Kidney epithelial cell (primary cell): Measurements from ENCODE around the gene C1QTNF2. TPM values are rescaled to one million over a fixed set of nuclear protein-coding genes. Genes with fewer than 3 reads are reported as not detected.

Experiments
- DNase-seq: peaks from one replicate; pipeline ENCODE4 v3.0.0-alpha.2; 2010; ENCODE audit warnings: low read depth
- H3K27me3 ChIP-seq: 2 replicates; pipeline ENCODE4 v1.6.0; 2011; ENCODE audit warnings: low read length; ENCODE audit not compliant: control insufficient read depth, insufficient read depth
- H3K36me3 ChIP-seq: 2 replicates; pipeline ENCODE4 v1.5.1; 2011; ENCODE audit warnings: low read length; ENCODE audit not compliant: control insufficient read depth, insufficient read depth
- H3K4me3 ChIP-seq: 2 replicates; pipeline ENCODE4 v1.5.1; 2011; ENCODE audit warnings: low read depth, mild to moderate bottlenecking, control low read depth, low read length
- CTCF ChIP-seq: IDR thresholded peaks from 2 replicates; pipeline ENCODE4 v1.5.1; 2011; ENCODE audit warnings: mild to moderate bottlenecking, moderate library complexity, low read length, control low read depth, inconsistent platforms; ENCODE audit not compliant: insufficient read depth, poor library complexity, severe bottlenecking
- total RNA-seq: library from RNA; depleted of rRNA; stranded (reverse); fragments of >200 nt; gene quantifications from 2 replicates; pipeline ENCODE4 v1.2.3, GENCODE V29; 2015

C1QTNF2 gene
- total RNA-seq, 1 donor from 2014 or later, result not detected

GRCh38 chr5:160384681-160385080, 14.3 kb upstream of the C1QTNF2 start:
- Histone ChIP-seq H3K27me3 (no peaks in the 10 kb centered on the region), H3K4me3 (no peak overlapping the region), H3K36me3 (no peaks in the 10 kb centered on the region)
- DNase-seq, result no peak
- no peak for TF ChIP-seq CTCF

- Histone ChIP-seq H3K36me3 (no peaks in the 10 kb centered on the region), H3K4me3 (no peak overlapping the region), H3K27me3 (no peaks in the 10 kb centered on the region)
- DNase-seq, result no peak
- TF ChIP-seq CTCF, result no peak
Observed at GRCh38 chr5:160382346-160382745, 11.9 kb upstream of the C1QTNF2 start.

- Histone ChIP-seq H3K36me3 (no peaks in the 10 kb centered on the region), H3K4me3 (no peak overlapping the region), H3K27me3 (no peaks in the 10 kb centered on the region)
- TF ChIP-seq CTCF, result no peak
- no peak for DNase-seq
Observed at GRCh38 chr5:160380041-160380440, 9.6 kb upstream of the C1QTNF2 start.

GRCh38 chr5:160379511-160379910, 9.1 kb upstream of the C1QTNF2 start:
- Histone ChIP-seq H3K4me3 (no peak overlapping the region), H3K27me3 (no peaks in the 10 kb centered on the region), H3K36me3 (no peaks in the 10 kb centered on the region)
- TF ChIP-seq CTCF, result no peak
- DNase-seq, result no peak

GRCh38 chr5:160378330-160378729, 7.9 kb upstream of the C1QTNF2 start:
- H3K36me3 ChIP-seq, result no peaks in the 10 kb centered on the region
- H3K4me3 ChIP-seq, result no peak overlapping the region
- no peak for DNase-seq
- TF ChIP-seq CTCF, result no peak
- H3K27me3 ChIP-seq, result no peaks in the 10 kb centered on the region

- Histone ChIP-seq H3K4me3 (no peak overlapping the region), H3K36me3 (no peaks in the 10 kb centered on the region), H3K27me3 (no peaks in the 10 kb centered on the region)
- no peak for TF ChIP-seq CTCF
- DNase-seq, result no peak
Observed at GRCh38 chr5:160377651-160378050, 7.2 kb upstream of the C1QTNF2 start.
